ENCODE data around the gene RPS6KA3. TPM values are rescaled to one million over a fixed set of nuclear protein-coding genes. Genes with fewer than 3 reads are reported as not detected.

Gene RPS6KA3
- total RNA-seq, 4 donors from 2014 or later, result 48.9 to 59.0 (median 50.6) TPM

DNA sequence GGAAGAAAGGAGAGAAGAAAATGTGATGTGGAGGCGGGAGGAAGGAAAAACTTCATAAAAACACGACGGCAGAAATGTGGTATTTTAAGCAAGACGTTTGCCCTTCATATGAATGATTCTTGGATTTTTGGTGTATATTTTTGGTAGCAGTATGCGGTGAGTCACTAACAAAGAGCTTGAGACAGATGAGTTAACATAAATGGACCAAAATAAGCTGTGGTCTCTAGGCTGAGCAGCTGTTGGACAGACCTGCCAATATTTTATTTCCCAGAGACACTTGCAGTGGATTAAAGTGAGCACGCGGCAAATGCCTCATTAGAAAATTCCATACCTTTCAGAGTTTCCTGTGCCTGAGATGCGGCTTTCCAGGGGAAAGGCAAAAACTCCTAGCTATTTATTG is 43.1 kb upstream of the RPS6KA3 start:
- no peak for TF ChIP-seq POLR2A (IDR thresholded peaks at IDR 0.05)
- TF ChIP-seq, protein P1, sequence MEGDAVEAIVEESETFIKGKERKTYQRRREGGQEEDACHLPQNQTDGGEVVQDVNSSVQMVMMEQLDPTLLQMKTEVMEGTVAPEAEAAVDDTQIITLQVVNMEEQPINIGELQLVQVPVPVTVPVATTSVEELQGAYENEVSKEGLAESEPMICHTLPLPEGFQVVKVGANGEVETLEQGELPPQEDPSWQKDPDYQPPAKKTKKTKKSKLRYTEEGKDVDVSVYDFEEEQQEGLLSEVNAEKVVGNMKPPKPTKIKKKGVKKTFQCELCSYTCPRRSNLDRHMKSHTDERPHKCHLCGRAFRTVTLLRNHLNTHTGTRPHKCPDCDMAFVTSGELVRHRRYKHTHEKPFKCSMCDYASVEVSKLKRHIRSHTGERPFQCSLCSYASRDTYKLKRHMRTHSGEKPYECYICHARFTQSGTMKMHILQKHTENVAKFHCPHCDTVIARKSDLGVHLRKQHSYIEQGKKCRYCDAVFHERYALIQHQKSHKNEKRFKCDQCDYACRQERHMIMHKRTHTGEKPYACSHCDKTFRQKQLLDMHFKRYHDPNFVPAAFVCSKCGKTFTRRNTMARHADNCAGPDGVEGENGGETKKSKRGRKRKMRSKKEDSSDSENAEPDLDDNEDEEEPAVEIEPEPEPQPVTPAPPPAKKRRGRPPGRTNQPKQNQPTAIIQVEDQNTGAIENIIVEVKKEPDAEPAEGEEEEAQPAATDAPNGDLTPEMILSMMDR (IDR thresholded peaks at IDR 0.05), result no peak
- DNase-seq, result no peak
- H3K4me3 ChIP-seq, result no peak overlapping the region
- no peaks in the 10 kb centered on the region for H3K27me3 ChIP-seq
- H3K9me3 ChIP-seq, result no peaks in the 10 kb centered on the region
- no peaks in the 10 kb centered on the region for H3K4me1 ChIP-seq
- H3K36me3 ChIP-seq, result no peaks in the 10 kb centered on the region
- intact Hi-C loops (cut with DNase I; ENCODE audit: low total_unique reads), result no loop called here
- H3K27ac ChIP-seq, result no peak overlapping the region

DNA sequence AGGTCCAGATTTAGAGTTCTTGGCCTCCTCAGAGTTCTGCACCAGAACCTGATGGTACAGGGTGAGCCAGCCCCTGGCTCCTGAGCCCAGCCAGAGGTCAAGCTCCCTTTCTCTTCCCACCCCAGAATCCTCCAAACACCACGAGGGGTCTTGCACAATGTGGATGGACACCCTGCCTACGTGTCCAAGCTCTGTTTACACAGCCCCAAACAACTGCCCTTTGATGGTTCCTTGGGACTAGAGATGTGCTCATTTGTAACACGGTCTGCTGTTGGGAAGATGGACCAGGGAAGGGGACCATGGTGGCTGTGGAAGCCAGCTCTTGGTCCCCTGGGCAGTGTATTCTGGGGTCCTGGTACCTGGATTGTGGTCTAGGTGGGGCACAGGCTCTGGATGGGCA is 40.0 kb upstream of the RPS6KA3 start:
- TF ChIP-seq, protein P1 (IDR thresholded peaks at IDR 0.05), result no peak
- TF ChIP-seq POLR2A (IDR thresholded peaks at IDR 0.05), result no peak
- no peak overlapping the region for H3K4me3 ChIP-seq

DNA sequence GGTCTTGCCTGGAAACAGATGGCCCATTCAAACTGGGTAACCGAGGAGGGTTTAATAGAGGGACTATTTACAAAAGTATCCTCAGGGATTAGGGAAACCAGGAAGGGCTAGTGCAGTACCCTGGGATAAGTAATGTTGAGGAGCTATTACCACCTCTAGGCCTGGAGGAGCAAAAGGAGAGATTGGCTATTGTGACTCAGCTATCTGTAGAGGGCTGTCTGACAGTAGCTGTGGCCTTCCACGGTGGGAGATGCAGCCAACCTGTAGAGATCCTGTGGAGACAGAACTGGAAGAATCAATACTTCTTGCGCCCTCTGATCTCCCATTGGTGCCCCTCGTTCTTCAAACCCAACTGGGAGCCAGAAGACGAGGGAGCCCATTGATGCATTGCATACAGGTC is 34.1 kb upstream of the RPS6KA3 start:
- no peaks in the 10 kb centered on the region for H3K4me1 ChIP-seq
- H3K4me3 ChIP-seq, result no peak overlapping the region
- no peaks in the 10 kb centered on the region for H3K36me3 ChIP-seq
- no peak for TF ChIP-seq POLR2A (IDR thresholded peaks at IDR 0.05)
- TF ChIP-seq, protein P1 (IDR thresholded peaks at IDR 0.05), result no peak
- intact Hi-C loops (cut with DNase I; ENCODE audit: low total_unique reads), result no loop called here
- peaks cover 0 to 2% of the 10 kb centered on the region in 2 donors for H3K27me3 ChIP-seq
- H3K9me3 ChIP-seq, result no peaks in the 10 kb centered on the region
- no peak for DNase-seq
- H3K27ac ChIP-seq, result no peak overlapping the region

More for the DNA sequence above, 40.0 kb upstream of the RPS6KA3 start:
- H3K4me1 ChIP-seq, result no peaks in the 10 kb centered on the region
- no peaks in the 10 kb centered on the region for H3K36me3 ChIP-seq
- H3K27ac ChIP-seq, result no peak overlapping the region
- H3K9me3 ChIP-seq, result no peaks in the 10 kb centered on the region
- intact Hi-C loops (cut with DNase I; ENCODE audit: low total_unique reads), result no loop called here
- no peaks in the 10 kb centered on the region for H3K27me3 ChIP-seq
- no peak for DNase-seq

DNA sequence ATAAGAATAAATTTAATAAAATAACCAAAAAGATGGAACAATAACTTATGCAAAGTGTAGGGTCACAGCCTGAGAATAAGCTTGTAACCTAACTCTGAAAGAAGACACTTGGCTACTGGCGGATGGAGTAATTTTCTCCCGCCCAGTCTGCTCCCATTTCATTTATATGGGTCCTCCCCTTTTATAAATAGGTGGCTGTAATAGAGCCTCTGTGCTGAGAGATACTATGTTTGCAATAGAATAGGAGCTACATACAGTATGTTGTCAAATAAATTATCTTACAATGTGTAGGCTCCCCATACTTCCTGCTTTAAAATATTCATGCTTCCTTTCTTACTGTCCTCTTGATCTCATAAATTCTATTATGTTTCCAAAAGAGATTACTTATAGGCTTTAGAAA is 28.2 kb upstream of the RPS6KA3 start:
- no peak overlapping the region for H3K27ac ChIP-seq
- H3K27me3 ChIP-seq, result no peaks in the 10 kb centered on the region
- no peaks in the 10 kb centered on the region for H3K4me1 ChIP-seq
- H3K9me3 ChIP-seq, result no peaks in the 10 kb centered on the region
- intact Hi-C loops (cut with DNase I; ENCODE audit: low total_unique reads), result no loop called here
- no peak overlapping the region for H3K4me3 ChIP-seq
- no peak for TF ChIP-seq POLR2A (IDR thresholded peaks at IDR 0.05)
- TF ChIP-seq, protein P1 (IDR thresholded peaks at IDR 0.05), result no peak
- H3K36me3 ChIP-seq, result no peaks in the 10 kb centered on the region
- no peak for DNase-seq

DNA sequence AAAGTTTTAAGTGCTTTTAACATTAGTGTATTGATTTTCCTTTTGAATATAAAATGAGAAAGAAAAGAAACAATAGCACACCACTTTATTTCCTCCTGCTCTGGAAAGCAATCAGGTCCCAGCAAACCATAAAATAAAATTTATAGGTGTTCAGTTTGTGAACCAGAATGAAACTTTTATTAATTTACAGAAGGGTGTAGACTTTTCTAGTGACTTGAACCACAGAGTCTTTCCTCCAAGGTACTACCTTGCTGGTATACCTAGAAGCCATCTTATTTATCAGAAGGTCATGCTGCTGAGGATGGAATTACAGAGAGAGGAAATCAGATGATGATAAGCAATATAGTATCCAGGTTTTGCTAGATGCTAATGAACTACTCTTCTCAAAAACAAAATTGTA is 27.6 kb upstream of the RPS6KA3 start:
- no peak for DNase-seq
- H3K4me1 ChIP-seq, result no peaks in the 10 kb centered on the region
- H3K4me3 ChIP-seq, result no peak overlapping the region

More for the DNA sequence above, 27.6 kb upstream of the RPS6KA3 start:
- H3K27me3 ChIP-seq, result no peaks in the 10 kb centered on the region
- H3K9me3 ChIP-seq, result no peaks in the 10 kb centered on the region
- no peak for TF ChIP-seq POLR2A (IDR thresholded peaks at IDR 0.05)
- TF ChIP-seq, protein P1 (IDR thresholded peaks at IDR 0.05), result no peak
- intact Hi-C loops (cut with DNase I; ENCODE audit: low total_unique reads), result no loop called here
- no peak overlapping the region for H3K27ac ChIP-seq
- H3K36me3 ChIP-seq, result no peaks in the 10 kb centered on the region

Measured in uterus (tissue), 4 donors.